GM10266 (cell line): ENCODE results near the gene AMZ1.

ENCODE experiments used
- DNase-seq: peaks from one replicate; pipeline ENCODE4 v3.0.0; 2012; ENCODE audit errors: extremely low spot score
- TF ChIP-seq, protein P1 (sequence below): IDR thresholded peaks from 2 replicates; pipeline ENCODE4 v1.5.1; 2012; ENCODE audit warnings: mild to moderate bottlenecking, low read depth; ENCODE audit not compliant: control insufficient read depth, insufficient read depth; ENCODE audit errors: missing control alignments

Gene AMZ1

GRCh38 chr7:2707481-2707880 lies 19.5 kb downstream of the AMZ1 start:
- no peak for DNase-seq
- TF ChIP-seq, protein P1, sequence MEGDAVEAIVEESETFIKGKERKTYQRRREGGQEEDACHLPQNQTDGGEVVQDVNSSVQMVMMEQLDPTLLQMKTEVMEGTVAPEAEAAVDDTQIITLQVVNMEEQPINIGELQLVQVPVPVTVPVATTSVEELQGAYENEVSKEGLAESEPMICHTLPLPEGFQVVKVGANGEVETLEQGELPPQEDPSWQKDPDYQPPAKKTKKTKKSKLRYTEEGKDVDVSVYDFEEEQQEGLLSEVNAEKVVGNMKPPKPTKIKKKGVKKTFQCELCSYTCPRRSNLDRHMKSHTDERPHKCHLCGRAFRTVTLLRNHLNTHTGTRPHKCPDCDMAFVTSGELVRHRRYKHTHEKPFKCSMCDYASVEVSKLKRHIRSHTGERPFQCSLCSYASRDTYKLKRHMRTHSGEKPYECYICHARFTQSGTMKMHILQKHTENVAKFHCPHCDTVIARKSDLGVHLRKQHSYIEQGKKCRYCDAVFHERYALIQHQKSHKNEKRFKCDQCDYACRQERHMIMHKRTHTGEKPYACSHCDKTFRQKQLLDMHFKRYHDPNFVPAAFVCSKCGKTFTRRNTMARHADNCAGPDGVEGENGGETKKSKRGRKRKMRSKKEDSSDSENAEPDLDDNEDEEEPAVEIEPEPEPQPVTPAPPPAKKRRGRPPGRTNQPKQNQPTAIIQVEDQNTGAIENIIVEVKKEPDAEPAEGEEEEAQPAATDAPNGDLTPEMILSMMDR, result no peak

GRCh38 chr7:2708041-2708440 lies 20.0 kb downstream of the AMZ1 start:
- DNase-seq, result no peak
- TF ChIP-seq, protein P1, result no peak

DNA sequence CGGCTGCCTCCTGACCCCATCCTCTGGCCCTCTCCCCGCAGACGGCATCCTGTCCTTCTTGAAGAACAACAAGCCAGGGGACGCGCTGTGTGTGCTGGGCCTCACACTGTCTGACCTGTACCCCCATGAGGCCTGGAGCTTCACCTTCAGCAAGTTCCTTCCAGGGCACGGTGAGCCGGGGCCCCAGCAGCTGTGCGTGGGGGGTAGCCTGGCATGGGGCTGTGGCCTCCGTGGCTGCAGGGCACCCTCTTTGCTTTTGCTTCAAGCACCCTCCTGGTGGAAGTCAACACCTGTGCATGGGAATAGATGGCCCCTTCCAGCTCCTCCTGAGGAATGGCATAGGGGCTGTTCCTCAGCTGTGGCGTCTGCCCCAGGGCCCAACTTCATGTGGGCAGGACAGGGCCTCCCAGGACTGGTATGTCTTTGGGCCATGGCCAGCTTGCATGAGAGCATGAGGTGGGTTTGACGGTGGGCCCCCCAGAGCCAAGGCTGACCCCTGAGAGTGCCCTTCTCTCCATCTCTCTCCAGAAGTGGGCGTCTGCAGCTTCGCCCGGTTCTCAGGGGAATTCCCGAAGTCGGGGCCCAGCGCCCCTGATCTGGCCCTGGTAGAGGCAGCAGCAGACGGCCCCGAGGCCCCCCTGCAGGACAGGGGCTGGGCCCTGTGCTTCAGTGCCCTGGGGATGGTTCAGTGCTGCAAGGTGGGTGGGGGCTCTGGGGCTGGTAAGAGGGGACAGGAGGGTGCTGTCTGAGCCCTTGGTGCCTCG lies 20.7 kb downstream of the AMZ1 start:
- TF ChIP-seq, protein P1, result no peak
- no peak for DNase-seq

DNA sequence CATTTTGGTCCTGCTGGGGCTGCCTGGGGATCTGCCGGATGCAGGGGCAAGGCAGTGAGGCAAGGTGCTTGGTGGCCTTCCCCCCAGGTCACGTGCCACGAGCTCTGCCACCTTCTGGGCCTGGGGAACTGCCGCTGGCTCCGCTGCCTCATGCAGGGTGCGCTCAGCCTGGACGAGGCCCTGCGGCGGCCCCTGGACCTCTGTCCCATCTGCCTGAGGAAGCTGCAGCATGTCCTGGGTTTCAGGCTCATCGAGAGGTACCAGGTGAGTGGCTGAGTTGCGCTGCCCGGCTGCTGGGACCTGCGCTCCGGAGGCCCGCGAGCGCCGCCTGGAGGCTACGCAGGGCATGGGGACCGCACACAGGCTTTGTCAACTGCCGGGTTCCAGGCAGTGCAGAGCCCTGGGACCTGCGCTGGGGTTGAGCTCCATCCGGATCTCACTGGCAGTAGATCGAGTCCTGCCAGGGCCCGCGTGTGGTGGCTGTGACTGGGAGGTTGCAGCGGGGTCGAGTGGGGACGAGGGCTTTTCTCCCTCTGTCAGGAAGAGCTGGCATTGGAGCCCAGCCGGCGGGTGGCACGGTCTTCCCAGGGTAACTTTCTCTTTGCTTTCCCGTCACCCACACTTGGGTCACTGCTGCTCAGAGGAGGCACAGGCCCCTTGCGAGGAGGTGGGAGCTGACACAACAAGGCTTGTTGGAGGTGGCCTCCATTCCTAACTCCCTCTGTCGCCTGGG lies 21.7 kb downstream of the AMZ1 start:
- TF ChIP-seq, protein P1, result peak; percentile 97
- peak; percentile 84 for DNase-seq

DNA sequence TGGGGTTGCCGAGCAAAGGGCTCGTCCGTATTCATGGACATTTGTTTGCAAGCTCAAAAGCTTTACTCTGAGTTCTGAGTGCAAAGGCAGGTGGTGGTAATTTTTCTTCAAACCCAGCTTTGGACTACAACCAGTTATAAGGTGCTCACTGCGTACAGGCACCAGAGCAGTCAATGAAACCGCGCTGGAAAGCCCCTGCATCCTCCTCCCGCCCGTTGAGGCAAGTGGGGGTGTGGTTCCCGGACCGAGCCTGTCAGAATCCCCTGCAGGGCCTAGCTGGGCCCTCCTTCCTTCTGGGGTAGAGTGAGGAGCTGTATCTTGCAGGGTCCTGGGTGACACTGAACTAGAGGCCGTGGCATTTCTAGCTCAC lies 22.3 kb downstream of the AMZ1 start:
- TF ChIP-seq, protein P1, result no peak
- DNase-seq, result peak; percentile 89

DNA sequence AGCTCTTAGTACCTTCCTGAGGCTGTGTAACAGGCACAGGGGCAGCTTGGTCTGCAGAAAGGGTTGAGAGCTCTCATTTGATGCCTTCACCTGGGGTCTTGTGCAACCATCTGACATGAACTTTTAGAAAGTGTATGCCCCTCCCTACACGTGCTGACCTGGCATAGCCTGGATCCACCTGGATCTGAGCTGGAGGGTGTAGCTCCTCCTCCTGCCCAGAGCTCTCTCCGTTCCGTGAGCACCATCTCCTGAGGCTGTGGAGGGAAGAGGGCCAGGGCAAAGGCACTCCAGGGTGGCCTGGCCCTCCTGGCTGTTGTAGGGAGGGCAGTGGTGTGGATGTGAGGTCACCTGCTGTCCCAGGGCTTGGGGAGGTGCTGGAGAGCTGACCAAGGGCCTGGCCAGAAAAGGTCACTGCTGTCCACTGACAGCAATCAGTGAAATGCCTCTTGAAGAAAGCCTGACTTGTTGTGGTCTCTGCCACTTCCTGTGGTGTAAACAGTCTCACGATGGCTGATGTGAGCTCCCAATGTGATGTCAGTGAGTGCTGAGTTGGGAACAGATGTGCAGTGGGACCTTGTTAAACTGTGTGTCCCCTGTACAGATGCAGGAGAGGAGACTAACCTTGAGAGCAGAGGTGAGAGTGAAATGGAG lies 23.0 kb downstream of the AMZ1 start:
- TF ChIP-seq, protein P1, result peak; percentile 7
- peak; percentile 69 for DNase-seq
